Natural killer cell (primary cell): ENCODE data around the gene GSC. TPM values are rescaled to one million over a fixed set of nuclear protein-coding genes. Genes with fewer than 3 reads are reported as not detected.
"Not testable (repeated sequence)": the region's sequence is repeated elsewhere in the genome, so short reads cannot be mapped to it uniquely, and the experiment has no call there.

Experiments used
- ATAC-seq, 3 donors: fragments of 150-1000 bp in 2 of 3; fragments of 200-7000 bp in 1 of 3; cut with Tn5 transposase; 1 replicate in 1 of 3; 2 replicates in 2 of 3; pipeline ENCODE4 v1.10.0; 2021; ENCODE audit warnings: mild to moderate bottlenecking in 2 of 3, moderate library complexity in 2 of 3
- DNase-seq, 2 donors: peaks; one replicate each; pipeline versions ENCODE4 v3.0.0 to v3.0.0-alpha.2; 2013 to 2021; ENCODE audit warnings: mixed read lengths in 1 of 2
- H3K27ac ChIP-seq: one replicate; pipeline ENCODE4 v1.5.1; 2013; ENCODE audit warnings: mild to moderate bottlenecking, low read length
- H3K27me3 ChIP-seq: one replicate; pipeline ENCODE4 v1.6.1; 2013; ENCODE audit warnings: low read length; ENCODE audit not compliant: control insufficient read depth, insufficient read depth
- H3K36me3 ChIP-seq: one replicate; pipeline ENCODE4 v1.6.1; 2013; ENCODE audit warnings: low read length; ENCODE audit not compliant: control insufficient read depth, insufficient read depth
- H3K4me1 ChIP-seq: one replicate; pipeline ENCODE4 v1.6.1; 2013; ENCODE audit warnings: low read length; ENCODE audit not compliant: control insufficient read depth, insufficient read depth
- H3K4me3 ChIP-seq: one replicate; pipeline ENCODE4 v1.5.1; 2013; ENCODE audit warnings: low read length
- H3K9me3 ChIP-seq: one replicate; pipeline ENCODE4 v1.6.1; 2013; ENCODE audit warnings: low read length; ENCODE audit not compliant: control insufficient read depth, insufficient read depth
- H3K27ac Mint-ChIP-seq, 2 donors: one replicate each; pipeline ENCODE4 v1.8.0; 2022; ENCODE audit warnings: mild to moderate bottlenecking in 2 of 2, mixed read lengths in 2 of 2, moderate library complexity in 1 of 2
- H3K27me3 Mint-ChIP-seq, 2 donors: one replicate each; pipeline ENCODE4 v1.8.0; 2022; ENCODE audit warnings: low read depth in 2 of 2, mixed read lengths in 2 of 2
- H3K36me3 Mint-ChIP-seq: one replicate; pipeline ENCODE4 v1.8.0; 2022; ENCODE audit warnings: mixed read lengths
- H3K4me1 Mint-ChIP-seq, 2 donors: one replicate each; pipeline ENCODE4 v1.8.0; 2022; ENCODE audit warnings: mixed read lengths in 2 of 2
- H3K4me3 Mint-ChIP-seq: one replicate; pipeline ENCODE4 v1.8.0; 2022; ENCODE audit warnings: mild to moderate bottlenecking, moderate library complexity, mixed read lengths
- H3K9me3 Mint-ChIP-seq, 2 donors: one replicate each; pipeline ENCODE4 v1.8.0; 2022; ENCODE audit warnings: mixed read lengths in 2 of 2
- WGBS: methylation state at CpG from one replicate; pipeline ENCODE4 v1.1.7; 2013; ENCODE audit warnings: missing lambda C conversion rate; ENCODE audit not compliant: insufficient coverage; 5-methylcytosine and 5-hydroxymethylcytosine counted together
- intact Hi-C: fragments of 100-400 bp; cut with micrococcal nuclease; formaldehyde crosslinking; loops from one replicate; pipeline ENCODE4 v1.14.2; 2022
- total RNA-seq, 4 donors: library from RNA; stranded (reverse); fragments of 120-200 nt in 1 of 4; gene quantifications; one replicate each; pipeline versions ENCODE4 v1.2.3 to v1.2.4, GENCODE V29; 2013 to 2022
- TF ChIP-seq, protein P1 (sequence below): fragments of 200-600 bp; IDR thresholded peaks from one replicate; pipeline ENCODE4 v1.8.0; 2022; ENCODE audit warnings: antibody characterized with exemption

The GSC gene
- total RNA-seq, 3 donors from 2014 or later (not counting 1 experiment from before 2014, with no cell fraction given), result 0.28 to 2.1 (median 0.77) TPM

DNA sequence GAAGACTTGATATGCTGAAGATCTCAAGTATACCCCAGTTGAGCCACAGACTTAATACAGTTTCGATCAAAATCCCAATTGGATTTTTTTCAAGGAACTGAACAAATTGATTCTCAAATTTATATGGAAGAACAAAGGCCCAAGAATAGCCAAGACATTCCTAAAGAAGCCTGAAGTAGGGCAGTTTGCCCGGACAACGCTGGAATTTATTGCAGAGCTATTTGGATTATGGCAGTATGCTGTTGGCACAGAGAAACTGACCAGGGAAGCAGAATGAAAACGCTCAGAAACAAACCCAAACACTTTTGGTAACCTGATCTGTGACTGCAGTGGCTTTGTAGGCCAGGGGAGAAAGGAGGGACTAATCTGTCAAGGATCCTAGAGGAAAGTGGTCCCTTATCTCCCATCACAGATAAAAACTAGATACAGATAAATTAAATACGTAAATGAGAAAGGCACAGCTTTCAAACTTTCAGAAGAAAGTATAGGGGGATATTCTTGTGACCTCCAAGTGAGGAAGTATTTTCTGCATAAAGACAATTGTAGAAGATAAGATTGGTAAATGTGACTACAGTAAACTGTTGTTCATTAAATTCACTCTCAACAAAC, 35.9 kb upstream of the GSC start:
- TF ChIP-seq, protein P1, sequence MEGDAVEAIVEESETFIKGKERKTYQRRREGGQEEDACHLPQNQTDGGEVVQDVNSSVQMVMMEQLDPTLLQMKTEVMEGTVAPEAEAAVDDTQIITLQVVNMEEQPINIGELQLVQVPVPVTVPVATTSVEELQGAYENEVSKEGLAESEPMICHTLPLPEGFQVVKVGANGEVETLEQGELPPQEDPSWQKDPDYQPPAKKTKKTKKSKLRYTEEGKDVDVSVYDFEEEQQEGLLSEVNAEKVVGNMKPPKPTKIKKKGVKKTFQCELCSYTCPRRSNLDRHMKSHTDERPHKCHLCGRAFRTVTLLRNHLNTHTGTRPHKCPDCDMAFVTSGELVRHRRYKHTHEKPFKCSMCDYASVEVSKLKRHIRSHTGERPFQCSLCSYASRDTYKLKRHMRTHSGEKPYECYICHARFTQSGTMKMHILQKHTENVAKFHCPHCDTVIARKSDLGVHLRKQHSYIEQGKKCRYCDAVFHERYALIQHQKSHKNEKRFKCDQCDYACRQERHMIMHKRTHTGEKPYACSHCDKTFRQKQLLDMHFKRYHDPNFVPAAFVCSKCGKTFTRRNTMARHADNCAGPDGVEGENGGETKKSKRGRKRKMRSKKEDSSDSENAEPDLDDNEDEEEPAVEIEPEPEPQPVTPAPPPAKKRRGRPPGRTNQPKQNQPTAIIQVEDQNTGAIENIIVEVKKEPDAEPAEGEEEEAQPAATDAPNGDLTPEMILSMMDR, result no peak
- Histone ChIP-seq H3K27me3 (no peaks in the 10 kb centered on the region), H3K27ac (no peak overlapping the region), H3K36me3 (no peaks in the 10 kb centered on the region), H3K4me1 (no peaks in the 10 kb centered on the region), H3K9me3 (no peaks in the 10 kb centered on the region), H3K4me3 (no peak overlapping the region)
- no peaks in the 10 kb centered on the region for H3K36me3 Mint-ChIP-seq
- H3K4me3 Mint-ChIP-seq, result no peak overlapping the region
- ATAC-seq, result no peak
- no peaks in the 10 kb centered on the region for H3K4me1 Mint-ChIP-seq
- DNase-seq, result no peak
- H3K9me3 Mint-ChIP-seq, result no peaks in the 10 kb centered on the region
- peaks cover 2 to 11% of the 10 kb centered on the region in 2 donors for H3K27me3 Mint-ChIP-seq
- intact Hi-C loops, result no loop called here
- 62% methylated on average over 4 of the region's 5 CpGs for WGBS
- H3K27ac Mint-ChIP-seq, result no peak overlapping the region

DNA sequence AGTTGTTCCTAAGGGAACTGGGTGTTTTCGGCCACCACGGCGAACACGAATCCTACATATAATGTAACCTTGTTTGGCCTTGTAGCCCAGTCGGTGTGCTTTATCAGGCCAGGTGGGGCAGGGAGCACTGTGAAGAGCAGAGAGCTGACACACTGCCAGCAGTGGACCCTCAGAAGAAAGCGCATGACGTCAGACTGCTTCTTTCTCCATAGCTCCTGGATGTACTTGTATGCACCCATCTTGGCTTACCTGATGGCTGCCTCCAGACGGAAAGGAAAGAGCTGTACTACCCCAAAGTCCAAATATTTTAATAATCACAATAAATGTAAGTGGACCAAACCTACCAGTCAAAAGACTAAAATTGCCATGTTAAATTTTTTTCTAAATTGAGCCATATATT, 31.3 kb upstream of the GSC start:
- no peaks in the 10 kb centered on the region for H3K9me3 ChIP-seq
- peaks cover 3 to 12% of the 10 kb centered on the region in 2 donors for H3K27me3 Mint-ChIP-seq
- no peak overlapping the region for H3K4me3 Mint-ChIP-seq
- no peaks in the 10 kb centered on the region for H3K4me1 ChIP-seq
- TF ChIP-seq, protein P1, result no peak
- ATAC-seq (no peak), DNase-seq (no peak)
- H3K9me3 Mint-ChIP-seq, result no peaks in the 10 kb centered on the region
- no peaks in the 10 kb centered on the region for H3K36me3 ChIP-seq
- H3K27ac Mint-ChIP-seq, result no peak overlapping the region
- no peaks in the 10 kb centered on the region for H3K4me1 Mint-ChIP-seq
- H3K27me3 ChIP-seq, result no peaks in the 10 kb centered on the region
- H3K27ac ChIP-seq, result no peak overlapping the region
- H3K36me3 Mint-ChIP-seq, result no peaks in the 10 kb centered on the region
- WGBS, result 88% methylated on average over 8 of the region's 8 CpGs
- no peak overlapping the region for H3K4me3 ChIP-seq
- intact Hi-C loops, result no loop called here

DNA sequence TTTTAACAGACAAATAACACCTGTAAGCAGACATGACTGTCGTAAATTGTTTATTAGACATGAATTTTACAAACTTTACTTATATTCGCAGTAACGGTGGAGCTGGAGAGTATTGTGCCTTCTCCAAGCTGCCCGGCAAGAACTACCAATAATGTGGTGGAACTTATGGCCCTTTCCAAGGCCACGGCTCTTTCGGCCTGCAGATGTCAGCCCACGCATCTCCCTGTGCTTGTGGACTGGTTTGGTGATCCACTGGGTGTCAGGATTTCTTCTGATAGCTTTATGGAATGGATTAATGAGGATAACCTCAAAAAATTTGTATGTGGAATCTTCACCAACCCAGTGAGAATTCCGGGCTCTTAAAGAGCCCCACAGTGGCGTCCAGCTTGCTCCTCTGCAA, 30.9 kb upstream of the GSC start:
- H3K9me3 ChIP-seq, H3K27me3 Mint-ChIP-seq, H3K27ac Mint-ChIP-seq, DNase-seq, H3K27ac ChIP-seq, H3K36me3 ChIP-seq, H3K4me3 ChIP-seq, intact Hi-C loops, H3K4me1 ChIP-seq, H3K27me3 ChIP-seq, ATAC-seq, H3K36me3 Mint-ChIP-seq, H3K9me3 Mint-ChIP-seq, H3K4me3 Mint-ChIP-seq, H3K4me1 Mint-ChIP-seq: not testable (repeated sequence)
- WGBS, result 87% methylated on average over 6 of the region's 9 CpGs

DNA sequence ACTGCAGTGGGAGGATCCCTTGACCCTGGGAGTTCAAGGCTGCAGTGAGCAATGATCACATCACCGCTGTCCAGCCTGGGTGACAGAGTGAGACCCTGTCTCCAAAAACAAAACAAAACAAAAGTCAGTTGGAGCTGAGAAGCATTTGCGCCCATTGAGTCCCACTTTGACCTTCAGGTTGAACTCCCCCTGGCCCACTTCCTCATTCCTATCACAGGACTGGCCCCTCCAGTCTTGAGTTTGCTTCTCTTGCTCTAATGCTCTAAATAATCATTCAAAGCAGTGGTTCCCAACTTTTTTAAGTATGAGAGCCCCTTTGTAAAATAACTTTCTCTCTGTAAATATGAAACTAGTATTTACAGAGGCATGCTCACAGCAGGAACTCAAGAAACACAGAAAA, 28.0 kb upstream of the GSC start:
- no peaks in the 10 kb centered on the region for H3K9me3 ChIP-seq
- no peak overlapping the region for H3K27ac Mint-ChIP-seq
- H3K27me3 ChIP-seq, result no peaks in the 10 kb centered on the region
- H3K4me1 ChIP-seq, result no peaks in the 10 kb centered on the region
- no peaks in the 10 kb centered on the region for H3K36me3 ChIP-seq
- H3K27me3 Mint-ChIP-seq, result peaks cover 10 to 18% of the 10 kb centered on the region in 2 donors
- H3K9me3 Mint-ChIP-seq, result no peaks in the 10 kb centered on the region
- intact Hi-C loops, result no loop called here
- H3K4me3 ChIP-seq, result no peak overlapping the region
- H3K27ac ChIP-seq, result no peak overlapping the region
- H3K4me1 Mint-ChIP-seq, result no peaks in the 10 kb centered on the region
- H3K4me3 Mint-ChIP-seq, result no peak overlapping the region
- DNase-seq (no peak), ATAC-seq (no peak)
- WGBS, result 87% methylated on average over 2 of the region's 2 CpGs
- no peaks in the 10 kb centered on the region for H3K36me3 Mint-ChIP-seq
- TF ChIP-seq, protein P1, result no peak
